SH-SY5Y (cell line): ENCODE data around the gene SRPX.

ENCODE experiments used
- GATA2 ChIP-seq: IDR thresholded peaks from 2 replicates; pipeline ENCODE4 v1.6.1; 2011; ENCODE audit warnings: mild to moderate bottlenecking, low read depth, low read length
- GATA3 ChIP-seq: IDR thresholded peaks from 2 replicates; pipeline ENCODE4 v1.6.1; 2011; ENCODE audit warnings: low read depth, mild to moderate bottlenecking, low read length, moderate library complexity

DNA sequence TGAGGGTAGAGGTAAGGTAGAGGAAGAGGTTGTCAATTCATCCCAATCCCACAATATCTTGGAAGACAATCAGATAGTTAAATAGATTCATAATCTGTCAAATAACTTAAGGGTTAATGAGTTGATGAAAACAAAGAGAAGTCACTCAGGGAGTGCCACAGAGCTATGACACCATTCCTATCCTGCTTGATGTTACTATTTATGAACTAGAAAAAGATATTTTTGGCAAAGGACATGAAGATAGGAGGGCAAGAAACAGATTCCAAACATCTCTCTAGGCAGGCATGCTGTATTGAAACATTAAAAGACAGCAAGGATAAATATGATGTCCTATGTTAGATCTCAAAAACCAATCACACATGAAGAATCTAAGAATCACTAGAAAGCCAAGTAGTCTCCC lies 3.5 kb upstream of the SRPX start:
- TF ChIP-seq GATA2 (no peak), GATA3 (no peak)
